Thyroid gland (tissue), 4 donors: Measurements from ENCODE around the gene LRRC8D.

Experiments
- POLR2A ChIP-seq, 2 donors: fragments of 450-650 bp; IDR thresholded peaks; one replicate each; pipeline ENCODE4 v1.6.1; 2017; ENCODE audit warnings: antibody characterized with exemption in 2 of 2, mild to moderate bottlenecking in 2 of 2, moderate library complexity in 1 of 2
- TF ChIP-seq, protein P1 (sequence below), 6 experiments: fragments of 200-600 bp in 3 of 6; fragments of 450-650 bp in 3 of 6; sonication (generic) in 3 of 6; IDR thresholded peaks; one replicate each; pipeline ENCODE4 v1.5.1; 2016 to 2019; ENCODE audit warnings: antibody characterized with exemption in 6 of 6, mild to moderate bottlenecking in 2 of 6, inconsistent platforms in 1 of 6, moderate library complexity in 1 of 6

DNA sequence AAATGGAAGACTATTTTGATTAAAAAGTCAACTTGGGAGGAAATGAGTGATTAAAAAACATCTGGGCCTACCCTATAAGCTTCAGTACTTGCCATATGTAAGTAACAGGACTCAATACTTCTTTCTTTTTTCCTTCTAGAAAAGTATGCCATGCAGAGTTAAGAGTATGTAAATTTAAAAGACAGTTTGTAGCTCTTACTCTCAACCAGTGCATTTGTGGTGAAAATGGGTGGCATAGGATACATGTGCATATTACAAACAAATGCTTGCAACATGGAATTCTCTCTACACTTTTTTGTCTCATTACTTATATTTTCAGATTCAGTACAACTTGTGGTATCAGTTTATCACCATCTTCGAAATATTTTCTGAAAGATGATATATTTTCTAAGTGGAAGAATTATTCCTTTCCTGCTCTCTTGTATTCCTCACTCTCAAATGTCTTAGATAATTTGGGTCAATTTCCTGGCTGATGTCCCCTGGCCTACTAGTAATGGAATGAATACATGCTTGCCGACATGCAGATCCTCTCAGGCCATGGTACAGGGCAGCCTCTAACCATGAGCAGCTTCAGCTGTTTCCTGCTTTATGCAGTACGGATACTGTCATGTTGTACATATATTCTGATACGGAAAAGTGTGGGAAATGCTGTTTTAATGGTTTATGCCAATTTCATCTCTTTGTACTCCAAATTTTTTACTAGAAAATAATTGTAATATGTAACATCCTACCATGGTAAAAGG, 92.7 kb downstream of the LRRC8D start:
- TF ChIP-seq POLR2A (IDR thresholded peaks at IDR 0.05): no peak
- TF ChIP-seq, protein P1, sequence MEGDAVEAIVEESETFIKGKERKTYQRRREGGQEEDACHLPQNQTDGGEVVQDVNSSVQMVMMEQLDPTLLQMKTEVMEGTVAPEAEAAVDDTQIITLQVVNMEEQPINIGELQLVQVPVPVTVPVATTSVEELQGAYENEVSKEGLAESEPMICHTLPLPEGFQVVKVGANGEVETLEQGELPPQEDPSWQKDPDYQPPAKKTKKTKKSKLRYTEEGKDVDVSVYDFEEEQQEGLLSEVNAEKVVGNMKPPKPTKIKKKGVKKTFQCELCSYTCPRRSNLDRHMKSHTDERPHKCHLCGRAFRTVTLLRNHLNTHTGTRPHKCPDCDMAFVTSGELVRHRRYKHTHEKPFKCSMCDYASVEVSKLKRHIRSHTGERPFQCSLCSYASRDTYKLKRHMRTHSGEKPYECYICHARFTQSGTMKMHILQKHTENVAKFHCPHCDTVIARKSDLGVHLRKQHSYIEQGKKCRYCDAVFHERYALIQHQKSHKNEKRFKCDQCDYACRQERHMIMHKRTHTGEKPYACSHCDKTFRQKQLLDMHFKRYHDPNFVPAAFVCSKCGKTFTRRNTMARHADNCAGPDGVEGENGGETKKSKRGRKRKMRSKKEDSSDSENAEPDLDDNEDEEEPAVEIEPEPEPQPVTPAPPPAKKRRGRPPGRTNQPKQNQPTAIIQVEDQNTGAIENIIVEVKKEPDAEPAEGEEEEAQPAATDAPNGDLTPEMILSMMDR (IDR thresholded peaks at IDR 0.05): no peak
